GM12892 (cell line): Measurements from ENCODE around the gene DCUN1D1.

Source experiments
- DNase-seq: peaks from one replicate; pipeline ENCODE4 v3.0.0; 2011; ENCODE audit not compliant: insufficient read length
- FAIRE-seq: peaks from 2 replicates; lab custom pipeline; 2011; peaks lifted over from hg19 to GRCh38; lab: Jason Lieb, UNC
- POLR2A ChIP-seq: IDR thresholded peaks from 2 replicates; pipeline ENCODE4 v1.6.1; 2011; ENCODE audit warnings: low read depth, low read length, control low read depth
- POLR2AphosphoS5 ChIP-seq: IDR thresholded peaks from 2 replicates; pipeline ENCODE4 v1.6.1; 2011; ENCODE audit warnings: low read depth, low read length, control low read depth
- TAF1 ChIP-seq: IDR thresholded peaks from 2 replicates; pipeline ENCODE4 v1.6.1; 2011; ENCODE audit warnings: low read depth, mild to moderate bottlenecking, control low read depth, low read length, borderline replicate concordance

The DCUN1D1 gene

GRCh38 chr3:182989566-182989965, 9.2 kb upstream of the DCUN1D1 start:
- no peak for FAIRE-seq
- no peak for DNase-seq
- no peak for TF ChIP-seq POLR2A
- no peak for TF ChIP-seq TAF1
- TF ChIP-seq POLR2AphosphoS5, result no peak

- no peak for FAIRE-seq
- TF ChIP-seq POLR2AphosphoS5 (no peak), TAF1 (no peak), POLR2A (no peak)
- DNase-seq, result no peak
Observed at GRCh38 chr3:182986021-182986420, 5.7 kb upstream of the DCUN1D1 start.

GRCh38 chr3:182983876-182984275, 3.5 kb upstream of the DCUN1D1 start:
- DNase-seq, result no peak
- TF ChIP-seq POLR2A, result no peak
- no peak for TF ChIP-seq TAF1
- TF ChIP-seq POLR2AphosphoS5, result no peak
- FAIRE-seq, result no peak

GRCh38 chr3:182981038-182981380, 671 bp upstream of the DCUN1D1 start:
- TF ChIP-seq POLR2A, result no peak
- no peak for TF ChIP-seq TAF1
- TF ChIP-seq POLR2AphosphoS5, result no peak
- no peak for FAIRE-seq
- no peak for DNase-seq

- TF ChIP-seq TAF1 (no peak), POLR2AphosphoS5 (no peak), POLR2A (no peak)
- FAIRE-seq, result peak; percentile 27
- DNase-seq, result no peak
Observed at GRCh38 chr3:182979674-182980191, 605 bp downstream of the DCUN1D1 start.

- no peak for TF ChIP-seq POLR2A
- no peak for TF ChIP-seq TAF1
- TF ChIP-seq POLR2AphosphoS5, result no peak
- FAIRE-seq (no peak), DNase-seq (no peak)
Observed at GRCh38 chr3:182979103-182979673, 1.1 kb downstream of the DCUN1D1 start.

- no peak for FAIRE-seq
- TF ChIP-seq POLR2AphosphoS5, result no peak
- TF ChIP-seq TAF1, result no peak
- no peak for TF ChIP-seq POLR2A
- no peak for DNase-seq
Observed at GRCh38 chr3:182978387-182978786, 2.0 kb downstream of the DCUN1D1 start.

- no peak for DNase-seq
- no peak for FAIRE-seq
- TF ChIP-seq TAF1 (no peak), POLR2A (no peak), POLR2AphosphoS5 (no peak)
Observed at GRCh38 chr3:182973047-182973446, 7.3 kb downstream of the DCUN1D1 start.

GRCh38 chr3:182972387-182972786, 8.0 kb downstream of the DCUN1D1 start:
- no peak for FAIRE-seq
- no peak for DNase-seq
- TF ChIP-seq TAF1, result no peak
- no peak for TF ChIP-seq POLR2AphosphoS5
- TF ChIP-seq POLR2A, result no peak

- TF ChIP-seq TAF1 (no peak), POLR2AphosphoS5 (no peak)
- FAIRE-seq (no peak), DNase-seq (no peak)
Observed at GRCh38 chr3:182971637-182972036, 8.7 kb downstream of the DCUN1D1 start.

GRCh38 chr3:182970811-182971418, 9.4 kb downstream of the DCUN1D1 start:
- TF ChIP-seq POLR2AphosphoS5, result no peak
- TF ChIP-seq POLR2A, result no peak
- TF ChIP-seq TAF1, result no peak
- no peak for FAIRE-seq
- no peak for DNase-seq

GRCh38 chr3:182969853-182970252, 10.5 kb downstream of the DCUN1D1 start:
- no peak for TF ChIP-seq TAF1
- TF ChIP-seq POLR2A, result no peak
- no peak for TF ChIP-seq POLR2AphosphoS5
- FAIRE-seq (no peak), DNase-seq (no peak)

GRCh38 chr3:182969277-182969676, 11.1 kb downstream of the DCUN1D1 start:
- DNase-seq, result no peak
- no peak for TF ChIP-seq POLR2AphosphoS5
- TF ChIP-seq TAF1, result no peak
- no peak for TF ChIP-seq POLR2A
- no peak for FAIRE-seq

- DNase-seq (no peak), FAIRE-seq (peak; percentile 77)
- no peak for TF ChIP-seq POLR2AphosphoS5
- TF ChIP-seq POLR2A, result no peak
- TF ChIP-seq TAF1, result no peak
Observed at GRCh38 chr3:182967218-182968204, 12.8 kb downstream of the DCUN1D1 start.
